DMS114 treated with DMSO at 0.1 percent for 48 hours (cell line): ENCODE measurements around the gene DYNC1I1.

Experiments used
- DNase-seq: peaks from one replicate; lab custom pipeline; 2025; ENCODE audit not compliant: unreplicated experiment; lab: John Stamatoyannopoulos, UW

DYNC1I1 gene

DNA sequence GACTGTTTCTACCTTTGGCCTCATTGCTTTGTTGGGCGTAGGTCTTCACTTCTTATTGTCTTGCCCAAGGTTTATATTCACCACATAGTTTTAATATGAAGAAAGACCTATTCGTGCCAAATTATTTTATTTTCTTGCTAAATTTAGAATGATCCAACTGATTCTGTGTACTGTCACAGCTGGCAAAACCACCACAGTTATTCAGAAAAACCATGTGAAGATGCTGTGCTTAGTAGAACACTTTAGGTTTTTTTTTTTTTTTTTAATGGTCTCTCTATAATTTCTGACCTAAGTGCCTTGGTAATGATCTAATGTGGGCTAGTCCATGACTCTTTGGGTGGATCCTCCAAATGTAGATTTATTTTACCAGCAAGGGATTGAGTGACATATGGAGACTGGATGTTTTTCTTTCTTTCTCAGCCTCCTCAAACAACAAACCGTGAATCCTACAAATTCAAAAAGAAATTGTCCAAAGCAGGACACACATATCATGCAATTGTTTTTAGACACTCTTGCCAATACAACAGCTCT, 243.8 kb downstream of the DYNC1I1 start:
- no peak for DNase-seq

DNA sequence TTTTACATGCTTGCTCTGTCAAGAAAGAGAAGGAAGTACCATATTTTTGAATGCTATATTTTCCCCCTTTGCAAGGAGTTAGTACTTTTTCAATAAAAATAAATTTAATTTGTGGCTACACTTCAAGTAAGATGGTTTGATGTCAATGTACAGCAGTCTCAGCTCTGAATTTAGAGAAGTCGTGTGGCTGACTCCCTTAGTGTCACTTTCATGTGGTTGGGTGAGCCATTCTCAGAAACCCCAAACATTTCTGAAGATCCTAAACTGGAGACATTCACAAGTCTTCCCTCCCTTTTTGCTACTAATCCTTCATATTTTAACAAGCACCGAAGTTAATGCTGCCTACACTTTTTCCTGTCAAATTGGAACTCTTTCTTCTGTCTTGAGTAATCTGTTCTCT, 244.4 kb downstream of the DYNC1I1 start:
- no peak for DNase-seq

DNA sequence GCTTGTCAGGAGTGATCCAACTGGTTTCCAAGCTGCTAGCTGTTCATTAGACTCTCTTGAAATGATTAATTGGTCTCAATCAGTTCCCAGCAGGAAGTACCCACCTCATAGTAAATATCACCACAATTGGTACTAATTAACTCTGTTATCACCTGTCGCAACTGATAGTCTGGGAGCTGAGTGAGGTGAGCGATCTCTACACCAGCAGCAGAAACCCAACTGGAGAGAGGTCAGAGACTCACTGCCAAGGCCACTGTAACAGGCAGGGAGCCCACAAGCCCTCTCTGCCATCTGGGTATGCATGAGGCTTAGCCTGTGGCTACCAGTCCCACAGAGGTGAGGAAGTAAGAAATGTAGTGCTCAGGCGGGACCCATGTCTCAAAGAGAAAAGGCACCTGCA, 245.5 kb downstream of the DYNC1I1 start:
- no peak for DNase-seq

DNA sequence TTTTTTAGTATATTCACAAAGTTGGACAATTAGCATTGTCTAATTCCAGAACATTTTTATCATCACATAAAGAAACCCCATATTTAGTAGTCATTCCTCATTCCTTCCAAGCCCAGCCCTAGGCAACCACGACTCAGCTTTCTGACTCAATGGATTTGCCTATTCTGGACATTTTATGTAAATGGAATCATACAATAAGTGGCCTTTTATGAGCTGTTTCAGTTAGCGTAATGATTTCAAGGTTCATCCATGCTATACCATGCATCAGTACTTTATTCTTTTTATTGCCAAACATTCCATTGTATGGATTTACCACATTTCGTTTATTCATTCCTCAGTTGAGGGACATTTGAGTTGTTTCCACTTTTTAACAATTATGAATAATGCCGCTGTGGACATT, 249.2 kb downstream of the DYNC1I1 start:
- no peak for DNase-seq

DNA sequence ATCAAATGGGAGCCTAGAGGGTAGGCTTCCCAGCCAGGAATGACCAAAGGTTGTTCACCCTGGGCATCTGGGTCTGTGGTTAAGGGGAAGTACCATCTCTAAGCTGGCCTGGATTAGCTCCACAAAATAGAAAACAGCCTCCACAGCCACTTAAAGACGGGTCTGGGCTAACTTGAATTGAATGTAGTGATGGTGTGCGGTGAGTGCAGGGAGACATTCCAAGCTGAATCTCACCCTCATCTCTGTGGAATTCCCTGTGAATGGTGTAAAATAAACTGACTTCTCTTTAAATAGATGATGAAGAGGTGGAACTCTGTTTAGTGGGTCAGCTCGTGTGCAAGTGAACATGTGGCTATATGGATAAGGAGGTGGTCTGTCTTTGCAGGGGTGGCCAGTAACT, 251.0 kb downstream of the DYNC1I1 start:
- DNase-seq: no peak

DNA sequence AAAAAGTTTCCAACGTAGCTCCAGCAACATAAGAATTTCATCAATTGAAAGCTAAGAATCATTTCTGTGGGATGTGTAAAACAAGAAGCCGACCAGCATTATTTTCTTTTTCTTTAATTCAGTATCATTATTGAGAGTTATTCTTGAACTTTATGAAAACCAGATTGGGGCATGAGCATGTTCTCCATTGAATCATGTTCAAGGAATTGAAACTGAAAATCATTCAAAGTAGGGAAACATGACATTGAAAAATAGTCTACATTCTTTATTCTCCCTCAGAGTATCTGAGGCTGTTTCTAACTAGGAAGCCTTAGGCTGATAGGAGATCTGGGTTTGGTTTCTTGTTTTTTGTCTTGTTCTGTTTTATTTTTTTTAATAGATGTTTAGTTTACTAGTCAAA, 253.7 kb downstream of the DYNC1I1 start:
- no peak for DNase-seq

DNA sequence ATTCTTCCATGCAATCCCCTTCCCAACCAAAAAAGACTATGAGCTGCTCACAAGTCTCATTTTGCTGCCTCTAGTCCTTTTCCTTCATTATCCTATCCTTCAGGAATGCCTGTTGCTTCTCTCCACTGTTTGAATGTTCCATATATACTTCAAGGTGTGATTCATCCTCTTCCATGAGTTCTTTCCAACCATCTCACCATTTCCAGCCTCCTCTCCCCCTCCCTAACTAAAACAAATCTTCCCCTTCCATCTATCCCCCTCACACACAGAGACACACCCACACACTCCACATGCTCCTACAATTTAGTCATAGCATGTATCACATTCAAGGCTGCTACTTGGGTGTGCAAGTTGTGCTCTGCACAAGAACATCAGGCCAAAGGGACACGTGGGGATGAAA, 254.3 kb downstream of the DYNC1I1 start:
- DNase-seq: no peak

DNA sequence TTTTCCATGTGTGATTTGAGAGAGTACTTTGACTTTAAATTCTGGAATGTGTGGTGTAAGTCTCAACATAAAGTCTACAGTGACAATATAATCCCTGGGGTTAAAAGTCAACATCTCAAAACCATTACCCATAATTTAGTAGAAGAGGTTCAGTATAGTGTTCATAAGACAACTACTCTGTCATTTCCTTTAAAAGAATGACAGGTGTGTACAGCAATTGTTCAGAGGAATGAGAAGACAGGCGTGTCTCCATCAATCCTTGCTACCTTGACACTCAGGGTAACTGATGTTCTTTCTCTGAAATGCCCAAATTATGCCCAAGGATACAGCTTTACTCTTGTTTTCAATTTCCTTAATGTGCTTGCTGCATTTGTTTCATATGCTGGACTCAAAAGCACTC, 256.4 kb downstream of the DYNC1I1 start:
- no peak for DNase-seq

DNA sequence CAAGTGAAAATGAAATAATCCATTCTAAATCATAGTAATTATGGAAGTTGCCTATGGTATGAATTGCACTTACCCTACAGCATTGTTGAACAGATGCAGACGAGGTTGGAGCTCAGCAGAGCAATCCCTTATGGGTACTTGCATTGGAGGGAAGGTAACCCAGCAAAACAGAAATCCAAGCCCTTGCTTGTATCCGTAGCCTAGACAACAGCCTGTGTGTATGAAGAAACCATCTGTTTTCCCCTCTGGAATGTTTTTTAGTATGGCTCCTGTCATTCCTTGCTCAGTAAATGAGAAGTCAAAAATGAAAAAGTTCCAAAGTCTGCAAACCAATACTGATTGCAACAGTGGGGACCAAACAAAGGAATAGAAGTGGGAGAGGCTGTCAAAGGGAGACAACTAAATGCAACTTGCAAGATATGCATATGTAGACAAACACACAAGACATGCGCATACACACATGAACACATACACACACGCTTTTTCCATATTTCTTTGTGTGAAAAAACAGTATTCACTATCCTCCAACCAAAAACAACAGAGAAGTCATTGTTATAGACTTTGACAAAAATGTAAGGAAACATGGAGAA, 260.8 kb downstream of the DYNC1I1 start:
- DNase-seq: no peak

DNA sequence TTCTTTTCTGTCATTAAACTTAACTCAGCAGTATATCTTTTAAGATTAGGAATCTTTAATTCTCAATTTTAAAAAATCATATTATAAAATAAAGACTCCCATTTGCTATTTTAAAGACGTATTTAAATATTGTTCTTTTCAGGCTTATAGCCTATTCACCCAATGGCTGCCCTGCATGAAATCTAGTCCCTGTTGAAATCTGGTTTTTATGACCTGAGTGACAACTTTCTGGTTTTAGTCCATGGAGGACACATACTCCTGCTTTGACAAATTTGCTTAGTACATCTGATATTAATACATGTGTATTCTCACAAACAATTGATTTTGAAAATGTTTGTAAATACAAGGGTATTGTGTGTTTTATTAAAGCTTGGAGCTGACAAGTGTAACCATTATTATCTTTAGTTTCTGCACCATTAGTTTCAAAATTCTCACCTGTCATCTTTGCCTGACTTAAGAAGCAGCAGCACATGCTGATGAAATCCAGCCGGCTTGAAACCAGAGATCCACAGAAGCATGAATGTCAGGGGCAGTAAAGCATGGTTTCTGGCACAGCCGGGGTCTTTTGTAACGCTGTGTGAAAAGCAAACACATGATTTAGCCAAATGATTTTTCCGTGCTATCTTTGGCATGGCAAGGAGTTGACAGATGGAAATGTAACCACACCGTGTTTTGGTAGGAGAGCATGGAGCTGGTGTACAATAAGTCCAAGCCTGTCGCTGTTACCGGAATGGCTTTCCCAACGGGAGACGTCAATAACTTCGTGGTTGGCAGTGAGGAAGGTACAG, 262.8 kb downstream of the DYNC1I1 start:
- DNase-seq: no peak

DNA sequence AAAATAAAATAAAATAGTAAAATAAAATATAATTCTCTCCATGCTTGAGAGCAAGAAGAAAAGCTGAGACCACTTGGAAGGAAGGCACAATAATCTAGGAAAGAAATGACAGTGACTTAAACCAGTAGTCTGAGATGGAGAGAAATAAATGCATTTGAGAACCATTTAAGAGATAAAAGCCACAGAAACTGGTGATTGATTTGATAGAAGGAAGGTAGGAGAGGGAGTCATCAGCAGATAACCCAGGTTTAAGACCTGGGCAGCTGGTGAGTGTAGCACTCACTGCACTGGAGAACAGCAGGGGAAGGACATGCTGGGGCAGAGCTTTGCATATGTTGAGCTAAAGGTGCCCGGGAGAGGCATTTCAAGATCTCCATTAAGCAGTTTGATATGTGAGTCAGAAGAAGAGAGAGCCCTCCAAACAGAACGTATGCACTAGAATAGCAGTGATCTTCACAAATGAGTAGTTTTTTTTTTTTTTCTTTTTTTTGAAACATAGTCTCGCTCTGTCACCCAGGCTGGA, 268.0 kb downstream of the DYNC1I1 start:
- no peak for DNase-seq

DNA sequence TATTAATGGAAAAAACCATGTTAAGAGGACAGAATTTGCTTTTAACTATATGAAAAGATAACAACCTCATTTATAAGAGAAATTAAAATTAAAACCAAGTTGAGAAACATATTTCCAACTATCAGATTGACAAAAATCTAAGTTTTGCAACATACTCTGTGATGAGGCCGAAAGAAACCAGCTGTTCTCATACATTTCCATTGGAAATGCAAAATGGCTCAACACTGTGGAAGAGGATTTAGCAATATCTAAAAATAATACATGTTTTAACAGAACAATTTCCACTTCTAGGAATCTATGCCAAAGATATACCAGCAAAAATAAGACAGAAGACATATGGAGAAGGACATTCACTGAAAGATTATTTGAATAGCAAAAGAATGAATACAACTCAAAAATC, 268.8 kb downstream of the DYNC1I1 start:
- DNase-seq: no peak

DNA sequence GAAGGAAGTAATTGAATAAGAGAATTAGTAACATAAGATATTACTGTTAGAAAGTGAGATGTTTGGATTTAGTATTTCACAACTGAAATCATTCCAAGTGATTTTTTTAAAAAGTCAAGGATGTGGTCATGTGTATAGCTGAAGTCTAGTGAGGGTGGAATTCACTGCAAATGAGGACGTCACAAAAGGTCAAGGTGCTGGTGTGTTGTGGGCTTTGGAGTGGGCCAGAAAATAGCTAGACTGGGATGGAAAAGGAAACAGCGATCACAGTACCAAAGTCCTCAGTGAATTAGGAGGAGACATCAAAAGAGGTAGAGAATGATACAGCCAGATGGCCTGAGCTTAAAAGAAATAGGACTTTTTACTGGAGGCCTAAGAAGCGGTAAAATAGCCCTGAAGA, 272.8 kb downstream of the DYNC1I1 start:
- no peak for DNase-seq

DNA sequence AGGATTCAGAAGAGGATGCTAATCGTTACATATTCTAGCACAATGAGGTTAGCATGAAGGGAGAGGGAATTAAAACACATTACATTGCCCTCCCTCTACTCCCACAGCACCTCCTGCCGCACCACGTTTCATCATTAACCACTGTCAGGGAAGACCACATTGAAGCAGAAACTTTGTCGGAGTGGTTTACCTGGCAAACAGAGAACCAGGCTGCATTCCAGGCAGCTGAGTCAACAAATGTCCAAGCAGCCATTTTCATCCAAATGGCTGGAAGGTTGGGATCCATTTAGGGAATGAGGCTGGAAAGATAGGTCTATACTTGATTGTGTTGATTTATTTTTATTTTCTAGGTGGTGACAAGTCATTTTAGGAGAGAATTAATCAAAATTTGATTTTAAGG, 273.6 kb downstream of the DYNC1I1 start:
- DNase-seq: no peak

DNA sequence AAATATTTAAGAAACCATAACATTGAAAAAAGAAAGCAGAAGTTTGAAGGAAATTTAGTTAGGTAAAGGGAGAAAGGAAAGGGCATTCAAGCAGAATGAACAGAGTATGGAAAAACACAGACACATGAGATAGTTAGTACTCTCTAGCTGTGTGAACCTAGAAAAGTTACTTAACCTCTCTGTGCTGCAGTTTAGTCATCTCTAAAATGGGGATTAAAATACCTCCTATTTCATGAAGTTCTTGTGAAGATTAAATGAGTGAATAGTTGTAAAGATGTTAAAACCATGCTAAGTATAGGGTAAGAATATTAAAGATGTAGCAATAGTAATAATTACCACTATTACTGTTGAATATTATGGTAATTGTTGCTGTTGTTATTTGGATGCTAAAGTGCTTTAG, 279.9 kb downstream of the DYNC1I1 start:
- DNase-seq: no peak

DNA sequence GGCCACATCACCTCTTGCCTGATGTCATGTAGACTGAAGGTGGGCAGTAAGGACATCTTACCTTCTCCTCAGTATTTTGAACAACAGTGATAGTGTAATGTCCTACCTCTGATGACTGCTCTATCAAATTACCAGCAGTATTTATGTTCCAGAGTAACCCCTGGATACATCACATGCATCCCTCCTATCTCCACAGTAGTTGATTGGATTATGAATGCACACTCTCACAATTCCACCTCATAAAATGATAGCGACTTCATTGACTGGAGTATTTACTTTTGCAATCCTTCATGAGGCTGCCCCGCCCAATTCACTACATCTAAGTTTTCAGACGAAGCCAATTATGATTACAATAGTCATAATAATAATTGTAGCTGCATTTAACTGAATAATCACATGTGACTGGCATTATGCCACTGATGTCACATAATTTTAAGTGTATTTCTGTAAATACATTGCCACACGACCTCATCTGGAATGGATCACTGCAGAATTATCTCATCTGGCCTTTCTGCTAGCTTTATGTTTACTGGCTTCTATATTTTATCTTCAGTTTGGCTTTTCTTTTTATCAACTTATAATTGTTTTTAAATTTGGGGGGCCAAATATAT, 280.6 kb downstream of the DYNC1I1 start:
- no peak for DNase-seq

DNA sequence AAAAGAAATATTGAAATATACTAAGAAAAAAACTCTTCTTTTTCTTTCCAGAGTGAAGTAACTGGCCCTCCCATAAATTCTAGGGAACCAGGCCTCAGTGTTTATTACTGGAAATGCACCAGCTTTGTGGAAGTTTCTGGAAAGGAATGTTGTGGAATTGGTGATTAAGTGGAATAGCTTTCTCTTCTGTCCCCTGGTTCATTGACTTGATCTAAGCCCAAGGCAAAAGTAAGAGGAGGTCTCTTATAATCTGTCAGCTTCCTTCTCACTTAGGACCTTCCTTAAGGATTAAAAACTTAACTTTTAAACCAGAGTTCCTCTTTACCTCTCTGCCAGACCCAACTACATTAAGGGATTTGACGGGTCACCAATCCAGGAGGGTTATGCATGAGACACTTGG, 283.4 kb downstream of the DYNC1I1 start:
- no peak for DNase-seq

DNA sequence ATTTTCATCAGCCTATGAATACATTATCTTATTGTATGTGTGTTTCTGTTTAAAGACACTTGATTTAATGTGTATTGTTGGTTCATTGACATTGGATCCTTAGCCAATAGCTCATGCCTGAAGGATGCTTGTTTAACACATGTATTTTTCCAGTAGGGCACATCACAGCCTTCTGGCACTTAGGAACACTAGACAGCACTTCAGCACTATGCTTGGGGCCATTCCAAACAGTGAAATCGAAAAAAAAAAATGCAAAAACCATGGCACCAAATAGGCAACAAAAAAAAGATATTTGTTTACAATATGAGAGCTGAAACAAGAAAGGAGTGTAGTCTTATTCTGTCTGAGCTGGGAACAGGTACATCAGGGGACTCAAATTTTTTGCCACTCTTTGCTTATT, 286.7 kb downstream of the DYNC1I1 start:
- no peak for DNase-seq

DNA sequence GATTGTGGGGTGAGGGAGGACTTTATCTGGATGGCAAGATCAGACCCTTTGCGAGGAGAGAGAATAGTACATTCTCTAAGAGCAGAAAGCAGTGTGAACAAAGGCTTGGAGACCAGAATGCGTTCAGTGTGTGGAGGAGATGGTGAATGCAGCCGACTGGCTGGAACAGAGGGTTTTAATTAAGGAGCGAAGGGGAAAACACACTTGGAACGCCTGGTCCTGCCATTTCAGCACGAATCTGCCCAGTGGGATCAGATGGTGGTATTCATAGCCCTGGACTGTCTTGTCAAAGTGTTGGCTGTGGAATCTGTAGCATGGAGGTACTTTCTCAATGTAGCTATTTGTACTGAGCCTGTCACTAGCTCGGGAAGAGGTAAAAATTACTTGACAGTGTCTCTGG, 288.7 kb downstream of the DYNC1I1 start:
- DNase-seq: no peak

DNA sequence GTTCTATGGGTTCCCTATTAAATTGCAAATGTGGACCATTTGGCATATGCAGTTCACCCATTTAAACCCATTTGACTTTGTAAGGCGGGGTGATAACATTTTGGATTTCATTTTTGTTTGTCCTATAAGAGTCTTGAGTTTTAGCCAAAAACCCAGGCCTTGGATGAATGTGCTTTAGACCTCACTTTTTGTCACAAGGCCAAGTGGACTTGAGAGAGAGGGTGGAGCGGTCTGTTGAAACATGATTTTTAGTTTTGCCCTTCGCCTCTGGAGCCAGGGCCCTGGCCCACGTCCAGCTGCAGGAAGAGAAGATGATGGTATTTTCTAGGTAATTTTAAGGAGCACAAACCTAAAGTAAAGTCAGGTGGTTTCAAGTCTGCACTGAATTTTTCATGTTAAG, 289.5 kb downstream of the DYNC1I1 start:
- DNase-seq: no peak

DNA sequence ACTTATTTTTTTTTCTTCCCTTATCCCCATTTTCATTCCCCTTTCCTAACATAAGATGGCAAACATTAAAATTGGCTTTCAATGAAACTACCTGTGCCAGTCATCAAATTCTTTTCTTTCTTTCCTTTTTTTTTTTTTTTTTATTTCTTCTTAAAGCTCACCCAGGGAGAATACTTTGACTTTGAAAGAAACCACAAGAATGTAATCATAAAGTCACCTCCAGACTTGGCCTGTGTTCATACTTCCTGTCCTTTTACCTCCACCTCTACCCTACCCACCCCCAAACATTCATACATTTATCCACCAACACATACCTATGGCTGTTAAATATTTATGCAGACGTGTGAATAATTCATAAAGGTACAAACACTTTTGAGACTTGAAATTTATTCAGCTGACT, 295.0 kb downstream of the DYNC1I1 start:
- no peak for DNase-seq

DNA sequence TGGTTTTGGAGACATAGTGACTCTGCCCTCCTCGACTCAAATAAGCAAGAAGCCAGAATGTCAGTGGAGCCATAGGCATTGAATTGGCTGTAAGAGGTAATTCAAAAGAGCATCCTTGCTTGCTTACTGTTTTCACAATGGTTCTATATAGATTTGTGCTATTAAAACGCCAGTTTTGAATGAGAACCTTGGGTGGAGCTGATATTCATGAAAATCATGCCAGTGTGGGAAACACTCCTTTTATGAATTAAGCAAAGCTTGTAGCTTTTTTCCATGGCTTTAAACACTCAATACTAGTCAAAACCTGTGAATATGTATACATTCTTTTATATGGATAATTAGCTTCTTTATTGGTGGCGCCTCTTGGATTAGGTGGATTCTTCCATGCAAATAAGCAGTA, 297.0 kb downstream of the DYNC1I1 start:
- no peak for DNase-seq
